Chondrocyte (in vitro differentiated cells): Measurements from ENCODE around the gene ECD. TPM values are rescaled to one million over a fixed set of nuclear protein-coding genes. Genes with fewer than 3 reads are reported as not detected.
A peak's percentile ranks its signal among the peaks of the same experiment; 100 is the strongest.
"Not testable (repeated sequence)": the region's sequence is repeated elsewhere in the genome, so short reads cannot be mapped to it uniquely, and the experiment has no call there.

ENCODE experiments used
- DNase-seq: peaks from one replicate; pipeline ENCODE4 v3.0.0; 2021; ENCODE audit warnings: mixed read lengths, low spot score
- H3K27ac Mint-ChIP-seq: one replicate; pipeline ENCODE4 v1.8.0; 2021; ENCODE audit warnings: mild to moderate bottlenecking, moderate library complexity, mixed read lengths; ENCODE audit not compliant: unreplicated experiment
- H3K27me3 Mint-ChIP-seq: 2 replicates; pipeline ENCODE4 v1.8.0; 2021; ENCODE audit warnings: low read depth, mixed read lengths
- H3K36me3 Mint-ChIP-seq: 2 replicates; pipeline ENCODE4 v1.8.0; 2021; ENCODE audit warnings: low read depth, mixed read lengths
- H3K4me1 Mint-ChIP-seq: 2 replicates; pipeline ENCODE4 v1.8.0; 2021; ENCODE audit warnings: low read depth, mild to moderate bottlenecking, mixed read lengths
- H3K4me3 Mint-ChIP-seq: one replicate; pipeline ENCODE4 v1.8.0; 2021; ENCODE audit warnings: mild to moderate bottlenecking, moderate library complexity, mixed read lengths; ENCODE audit not compliant: unreplicated experiment
- H3K9me3 Mint-ChIP-seq: 2 replicates; pipeline ENCODE4 v1.8.0; 2021; ENCODE audit warnings: low read depth, mixed read lengths
- total RNA-seq: library from RNA; stranded (reverse); gene quantifications from 3 replicates; pipeline ENCODE4 v1.2.1, GENCODE V29; 2021
- TF ChIP-seq, protein P1 (sequence below): fragments of 200-600 bp; sonication (generic); IDR thresholded peaks from 2 replicates; pipeline ENCODE4 v1.5.0; 2021; ENCODE audit warnings: antibody characterized with exemption, mild to moderate bottlenecking, moderate library complexity

ECD gene
- total RNA-seq, 1 donor from 2014 or later: 26.6 TPM

DNA sequence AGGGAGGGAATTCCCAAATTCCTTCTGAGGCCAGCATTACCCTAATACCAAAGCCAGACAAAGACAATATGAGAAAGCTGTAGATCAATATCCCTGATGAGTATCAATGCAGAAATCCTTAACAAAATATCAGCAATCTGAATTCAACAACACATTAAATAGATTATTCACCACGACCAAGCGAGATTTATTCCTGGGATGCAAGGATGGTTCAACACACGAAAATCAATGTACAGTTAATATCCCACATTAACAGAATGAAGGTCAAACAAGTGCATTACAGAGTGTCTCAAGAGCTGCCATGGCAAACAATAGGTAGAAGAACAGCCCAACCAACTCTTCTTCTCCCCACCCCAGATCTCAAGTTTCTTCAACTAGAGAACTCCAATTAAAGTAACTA lies 6.1 kb downstream of the ECD start:
- H3K4me1 Mint-ChIP-seq: peaks cover 40% of the 10 kb centered on the region
- DNase-seq: no peak
- no peak overlapping the region for H3K4me3 Mint-ChIP-seq
- H3K36me3 Mint-ChIP-seq: peaks cover 17% of the 10 kb centered on the region
- no peaks in the 10 kb centered on the region for H3K27me3 Mint-ChIP-seq
- no peak overlapping the region for H3K27ac Mint-ChIP-seq
- TF ChIP-seq, protein P1, sequence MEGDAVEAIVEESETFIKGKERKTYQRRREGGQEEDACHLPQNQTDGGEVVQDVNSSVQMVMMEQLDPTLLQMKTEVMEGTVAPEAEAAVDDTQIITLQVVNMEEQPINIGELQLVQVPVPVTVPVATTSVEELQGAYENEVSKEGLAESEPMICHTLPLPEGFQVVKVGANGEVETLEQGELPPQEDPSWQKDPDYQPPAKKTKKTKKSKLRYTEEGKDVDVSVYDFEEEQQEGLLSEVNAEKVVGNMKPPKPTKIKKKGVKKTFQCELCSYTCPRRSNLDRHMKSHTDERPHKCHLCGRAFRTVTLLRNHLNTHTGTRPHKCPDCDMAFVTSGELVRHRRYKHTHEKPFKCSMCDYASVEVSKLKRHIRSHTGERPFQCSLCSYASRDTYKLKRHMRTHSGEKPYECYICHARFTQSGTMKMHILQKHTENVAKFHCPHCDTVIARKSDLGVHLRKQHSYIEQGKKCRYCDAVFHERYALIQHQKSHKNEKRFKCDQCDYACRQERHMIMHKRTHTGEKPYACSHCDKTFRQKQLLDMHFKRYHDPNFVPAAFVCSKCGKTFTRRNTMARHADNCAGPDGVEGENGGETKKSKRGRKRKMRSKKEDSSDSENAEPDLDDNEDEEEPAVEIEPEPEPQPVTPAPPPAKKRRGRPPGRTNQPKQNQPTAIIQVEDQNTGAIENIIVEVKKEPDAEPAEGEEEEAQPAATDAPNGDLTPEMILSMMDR: no peak
- peaks cover 7% of the 10 kb centered on the region for H3K9me3 Mint-ChIP-seq

- TF ChIP-seq, protein P1: no peak
- H3K27ac Mint-ChIP-seq: peak overlapping the region; percentile 34
- H3K27me3 Mint-ChIP-seq: no peaks in the 10 kb centered on the region
- peaks cover 34% of the 10 kb centered on the region for H3K4me1 Mint-ChIP-seq
- peaks cover 7% of the 10 kb centered on the region for H3K9me3 Mint-ChIP-seq
- no peak for DNase-seq
- H3K4me3 Mint-ChIP-seq: no peak overlapping the region
- peaks cover 19% of the 10 kb centered on the region for H3K36me3 Mint-ChIP-seq
Measured at GRCh38 chr10:73161079-73161478, 6.7 kb downstream of the ECD start.

GRCh38 chr10:73159038-73159648 lies 8.7 kb downstream of the ECD start:
- no peak overlapping the region for H3K4me3 Mint-ChIP-seq
- TF ChIP-seq, protein P1: peak; percentile 97
- no peaks in the 10 kb centered on the region for H3K27me3 Mint-ChIP-seq
- H3K36me3 Mint-ChIP-seq: peaks cover 20% of the 10 kb centered on the region
- H3K4me1 Mint-ChIP-seq: peaks cover 26% of the 10 kb centered on the region
- DNase-seq: no peak
- peak overlapping the region; percentile 66 for H3K27ac Mint-ChIP-seq
- peaks cover 7% of the 10 kb centered on the region for H3K9me3 Mint-ChIP-seq

- Mint-ChIP-seq H3K27me3 (no peaks in the 10 kb centered on the region), H3K4me1 (peaks cover 12% of the 10 kb centered on the region), H3K27ac (no peak overlapping the region), H3K9me3 (no peaks in the 10 kb centered on the region), H3K36me3 (peaks cover 22% of the 10 kb centered on the region), H3K4me3 (no peak overlapping the region)
- DNase-seq: no peak
- TF ChIP-seq, protein P1: no peak
Measured at GRCh38 chr10:73156054-73156453, 11.8 kb downstream of the ECD start.

- H3K4me3 Mint-ChIP-seq: no peak overlapping the region
- peaks cover 31% of the 10 kb centered on the region for H3K36me3 Mint-ChIP-seq
- TF ChIP-seq, protein P1: no peak
- DNase-seq: no peak
- H3K27me3 Mint-ChIP-seq: no peaks in the 10 kb centered on the region
- no peak overlapping the region for H3K27ac Mint-ChIP-seq
- H3K9me3 Mint-ChIP-seq: no peaks in the 10 kb centered on the region
- H3K4me1 Mint-ChIP-seq: no peaks in the 10 kb centered on the region
Measured at GRCh38 chr10:73152009-73152408, 15.8 kb downstream of the ECD start.

- not testable (repeated sequence) for H3K4me1 Mint-ChIP-seq, H3K27ac Mint-ChIP-seq, H3K27me3 Mint-ChIP-seq, H3K9me3 Mint-ChIP-seq, DNase-seq, H3K4me3 Mint-ChIP-seq
- H3K36me3 Mint-ChIP-seq: peaks cover 31% of the 10 kb centered on the region
Measured at GRCh38 chr10:73150633-73151413, 17.0 kb downstream of the ECD start.
